Activated CD8-positive, alpha-beta memory T cell treated with anti-CD3 and anti-CD28 coated beads for 4 hours (primary cell): Measurements from ENCODE around the gene TSTD2.

Experiments
- DNase-seq, 2 donors: peaks; one replicate each; pipeline ENCODE4 v3.0.0-alpha.2; 2020; ENCODE audit warnings: low read depth in 2 of 2

Gene TSTD2

GRCh38 chr9:97563458-97564135 lies 69.6 kb downstream of the TSTD2 start:
- no peak for DNase-seq

DNA sequence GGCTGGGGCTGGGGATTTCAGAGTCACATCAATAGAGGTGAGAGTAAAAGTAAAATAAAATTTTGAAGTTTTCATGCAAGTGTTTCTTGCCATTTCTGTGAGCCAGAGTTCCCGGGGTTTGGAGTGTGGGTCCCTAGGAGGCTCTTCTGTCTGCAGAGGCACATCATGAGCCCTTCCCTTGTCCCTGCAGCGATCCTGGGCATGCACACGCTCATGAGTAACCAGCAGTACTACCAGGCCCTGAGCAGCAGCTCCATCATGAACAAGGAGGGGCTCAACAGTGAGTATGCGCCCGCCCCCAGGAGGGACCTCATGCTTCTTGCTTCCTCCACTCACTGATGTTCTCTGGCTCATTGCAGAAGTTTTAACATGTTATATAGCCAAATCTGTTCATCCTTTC lies 70.6 kb downstream of the TSTD2 start:
- no peak for DNase-seq

GRCh38 chr9:97561501-97561900 lies 71.7 kb downstream of the TSTD2 start:
- DNase-seq: no peak

DNA sequence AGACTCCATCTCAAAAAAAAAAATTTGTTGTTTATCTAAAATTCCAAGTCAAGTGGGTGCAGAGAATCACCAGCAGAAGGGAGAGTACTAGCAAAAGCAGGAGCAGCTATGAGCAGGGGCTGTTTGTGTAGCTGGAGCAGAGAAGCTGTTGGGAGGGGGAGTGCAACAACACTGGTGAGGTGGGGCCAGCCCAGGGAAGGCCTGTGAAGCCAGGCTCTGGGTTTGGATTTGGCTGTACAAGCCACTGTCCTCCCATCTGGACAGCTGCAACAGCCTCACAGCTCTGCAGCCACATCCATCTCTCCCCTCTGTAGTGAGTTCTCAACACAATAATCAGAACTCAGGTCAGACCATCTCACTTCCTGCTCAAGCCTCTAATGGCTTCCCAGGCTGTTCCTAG lies 72.3 kb downstream of the TSTD2 start:
- DNase-seq: no peak

DNA sequence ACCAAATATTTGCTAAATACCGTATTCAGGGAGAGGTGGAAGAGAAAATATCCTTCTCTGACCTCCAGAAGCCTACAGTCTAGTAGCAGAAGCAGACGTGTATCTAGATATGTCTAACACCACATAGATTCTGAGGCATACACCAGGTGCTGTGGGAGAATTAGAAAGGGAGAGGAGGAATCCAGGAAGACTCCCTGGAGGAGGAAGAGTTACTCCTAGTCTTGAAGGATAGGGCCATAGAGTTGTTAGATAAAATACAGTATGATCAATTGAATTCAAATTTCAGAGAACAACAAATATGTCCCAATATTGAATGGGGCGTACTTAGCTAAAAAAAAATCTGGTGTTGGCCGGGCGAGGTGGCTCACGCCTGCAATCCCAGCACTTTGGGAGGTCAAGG lies 73.0 kb downstream of the TSTD2 start:
- no peak for DNase-seq

DNA sequence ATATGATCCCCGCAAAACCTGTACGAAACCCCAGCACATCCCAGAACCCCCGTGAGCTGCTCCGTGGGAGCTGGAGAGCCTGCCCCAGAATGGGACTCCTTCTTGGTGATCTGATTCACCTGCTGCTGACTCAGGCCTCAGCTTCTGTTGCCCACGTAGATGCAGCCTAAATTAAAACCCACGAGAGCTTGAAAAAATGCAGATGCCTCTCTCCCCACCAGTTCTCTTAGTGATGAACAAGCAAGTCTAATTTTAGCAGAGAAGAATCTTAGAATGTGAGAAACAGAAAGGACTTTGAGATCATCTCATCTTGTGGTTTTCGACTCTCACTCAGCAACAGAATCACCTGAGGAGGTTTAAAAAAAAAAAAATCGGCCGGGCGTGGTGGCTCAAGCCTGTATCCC lies 74.1 kb downstream of the TSTD2 start:
- DNase-seq: no peak

DNA sequence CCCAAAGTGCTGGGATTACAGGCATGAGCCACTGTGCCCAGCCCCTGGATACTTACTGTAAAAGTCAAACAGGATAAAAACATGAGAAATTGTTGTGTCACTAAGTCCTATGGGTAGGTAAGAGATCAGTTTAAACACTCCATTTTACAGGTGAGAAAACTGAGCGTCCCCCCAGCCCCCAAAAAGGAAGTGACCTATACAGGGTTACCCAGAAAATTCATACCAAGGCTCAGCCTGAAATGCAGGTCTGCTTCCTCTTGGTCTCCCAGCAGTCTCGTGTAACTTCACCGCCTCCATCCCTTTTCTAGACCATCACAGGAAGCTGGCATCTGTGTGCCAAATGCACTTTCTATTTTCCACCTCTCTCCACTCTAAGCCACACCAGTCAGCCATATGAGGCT lies 74.5 kb downstream of the TSTD2 start:
- no peak for DNase-seq

GRCh38 chr9:97557606-97558095 lies 75.5 kb downstream of the TSTD2 start:
- no peak for DNase-seq

- DNase-seq: no peak
These were observed 76.2 kb downstream of the TSTD2 start for GRCh38 chr9:97556721-97557605.

- no peak for DNase-seq
These were observed 77.0 kb downstream of the TSTD2 start for GRCh38 chr9:97556036-97556720.

DNA sequence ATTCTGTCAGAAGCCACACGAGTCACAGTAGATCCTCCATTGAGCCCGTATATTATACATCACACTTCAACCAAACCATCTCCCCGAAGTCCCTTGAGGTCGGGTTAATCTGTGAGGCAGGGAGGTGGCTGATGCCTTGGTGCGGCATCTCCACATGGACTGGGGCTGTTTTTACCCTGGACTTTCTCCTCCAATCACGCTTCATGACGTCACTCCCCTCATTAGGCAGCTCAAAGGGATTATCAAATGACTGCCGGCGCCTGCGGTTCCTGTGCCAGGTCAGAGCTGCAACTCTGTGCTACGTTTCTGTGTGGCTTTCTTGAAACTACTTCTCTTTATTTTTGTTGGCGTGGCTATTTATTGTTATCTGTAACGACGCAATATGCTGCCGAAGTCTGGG lies 78.0 kb downstream of the TSTD2 start:
- DNase-seq: no peak

DNA sequence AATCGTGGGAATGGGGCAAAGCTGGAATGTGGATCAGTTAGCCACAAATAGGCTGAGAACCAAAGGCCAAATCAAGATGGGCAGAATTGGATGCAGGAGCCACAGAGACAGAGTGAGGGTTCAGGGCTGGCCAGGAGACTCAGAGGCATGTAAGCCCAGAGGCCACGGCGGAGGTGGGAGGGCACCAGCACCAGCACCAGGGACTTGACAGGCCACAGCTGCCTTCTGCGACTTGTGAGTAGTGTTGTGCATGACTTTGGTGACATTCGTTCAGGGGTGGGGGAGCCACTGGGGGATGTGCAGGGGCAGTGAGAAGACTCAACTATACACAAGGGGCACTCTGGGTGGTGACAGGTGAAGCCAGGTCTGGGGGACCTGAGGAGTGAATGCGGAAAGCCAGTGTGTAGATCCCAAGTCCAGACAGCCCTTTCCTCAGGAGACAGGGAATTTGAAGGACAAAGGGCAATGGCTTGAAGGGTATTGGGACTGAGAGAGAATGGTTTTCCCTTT lies 78.5 kb downstream of the TSTD2 start:
- DNase-seq: no peak

DNA sequence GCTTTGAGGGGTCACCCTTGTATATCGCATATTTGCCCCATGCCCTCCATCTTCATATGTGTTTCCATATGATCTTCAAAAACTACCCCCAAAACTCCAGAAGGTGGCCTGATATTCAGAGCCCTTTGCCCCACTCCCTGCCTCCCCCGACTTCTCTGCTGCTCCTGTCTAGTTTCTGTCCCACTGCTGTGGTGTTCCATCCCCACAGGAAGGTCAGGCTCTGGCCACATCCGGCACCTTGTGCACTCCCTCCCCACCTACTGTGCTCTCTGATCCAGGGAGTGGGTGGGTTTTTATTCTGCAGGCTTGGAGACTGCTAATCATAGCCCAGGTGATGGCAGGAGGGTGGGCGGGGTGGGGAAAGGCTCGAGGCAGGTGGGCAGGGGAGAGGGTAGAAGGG lies 79.3 kb downstream of the TSTD2 start:
- no peak for DNase-seq

DNA sequence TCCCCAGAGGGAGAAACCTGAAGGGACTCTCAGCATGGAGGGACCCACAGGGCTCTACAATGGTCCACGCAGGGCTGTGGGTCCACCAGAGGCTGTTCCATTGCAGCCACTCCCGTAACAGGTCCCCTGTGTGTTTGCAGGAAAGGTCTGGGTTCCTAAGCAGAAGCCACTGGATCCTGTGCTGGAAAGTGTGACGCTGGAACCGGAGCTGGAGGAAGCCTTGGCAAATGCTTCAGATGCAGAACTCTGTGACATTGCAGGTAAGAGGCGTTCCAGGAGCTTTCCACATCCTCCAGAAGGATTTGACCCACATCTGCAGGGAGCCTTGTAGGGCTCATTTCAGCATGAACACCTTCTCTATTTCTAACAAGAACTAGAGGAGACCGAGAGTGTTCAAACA lies 80.0 kb downstream of the TSTD2 start:
- no peak for DNase-seq

DNA sequence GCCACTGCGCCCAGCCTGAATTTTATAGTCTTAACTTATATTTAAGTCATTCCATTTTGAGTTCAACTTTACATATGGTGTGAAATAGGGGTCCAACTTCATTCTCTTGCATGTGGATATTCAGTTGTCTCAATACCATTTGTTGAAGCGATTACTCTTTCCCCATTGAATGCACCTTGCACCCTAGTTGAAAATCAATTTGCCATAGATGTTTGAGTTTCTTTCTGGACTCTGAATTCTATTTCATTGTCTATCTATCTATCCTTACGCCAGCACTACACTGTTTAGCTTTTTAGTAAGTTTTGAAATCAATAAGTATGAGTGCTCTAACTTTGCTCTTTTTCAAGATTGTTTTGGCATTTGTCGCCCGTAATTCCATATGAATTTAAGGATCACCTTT lies 81.9 kb downstream of the TSTD2 start:
- DNase-seq: no peak

DNA sequence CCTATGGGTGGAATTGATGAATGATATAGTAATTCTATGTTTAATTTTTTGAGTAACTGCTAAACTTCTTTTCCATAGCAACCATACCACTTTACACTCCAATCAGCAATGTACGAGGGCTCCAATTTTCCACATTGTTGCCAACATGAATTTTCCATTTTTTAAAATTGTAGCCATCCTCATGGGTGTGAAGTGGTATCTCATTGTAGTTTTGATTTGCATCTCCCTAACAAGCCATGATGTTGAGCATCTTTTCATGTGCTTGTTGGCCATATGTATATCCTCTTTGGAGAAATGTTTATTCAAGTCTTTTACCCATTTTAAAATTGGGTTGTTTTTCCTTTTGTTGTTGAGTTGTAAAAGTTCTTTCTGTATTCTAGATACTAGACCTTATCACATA lies 82.8 kb downstream of the TSTD2 start:
- DNase-seq: no peak
